CD4-positive, alpha-beta T cell treated with Interleukin-2 at 100 ng/mL for 4 hours (primary cell): ENCODE data around the gene GSDMA.
A peak's percentile ranks its signal among the peaks of the same experiment; 100 is the strongest.

ENCODE experiments used
- DNase-seq: peaks from one replicate; pipeline ENCODE4 v3.0.0-alpha.2; 2020; ENCODE audit warnings: low spot score

GSDMA gene

GRCh38 chr17:40022961-40023541, 60.2 kb downstream of the GSDMA start:
- DNase-seq = no peak

GRCh38 chr17:40023590-40024292, 60.9 kb downstream of the GSDMA start:
- DNase-seq = no peak

GRCh38 chr17:40024901-40025300, 62.1 kb downstream of the GSDMA start:
- DNase-seq = no peak

GRCh38 chr17:40025559-40025958, 62.8 kb downstream of the GSDMA start:
- DNase-seq = no peak

- peak; percentile 49 for DNase-seq
Measured at GRCh38 chr17:40025991-40026815, 63.4 kb downstream of the GSDMA start.

- DNase-seq = peak; percentile 80
Measured at GRCh38 chr17:40026816-40027613, 64.2 kb downstream of the GSDMA start.
